Measurements from ENCODE around the gene ZNF23.

DNA sequence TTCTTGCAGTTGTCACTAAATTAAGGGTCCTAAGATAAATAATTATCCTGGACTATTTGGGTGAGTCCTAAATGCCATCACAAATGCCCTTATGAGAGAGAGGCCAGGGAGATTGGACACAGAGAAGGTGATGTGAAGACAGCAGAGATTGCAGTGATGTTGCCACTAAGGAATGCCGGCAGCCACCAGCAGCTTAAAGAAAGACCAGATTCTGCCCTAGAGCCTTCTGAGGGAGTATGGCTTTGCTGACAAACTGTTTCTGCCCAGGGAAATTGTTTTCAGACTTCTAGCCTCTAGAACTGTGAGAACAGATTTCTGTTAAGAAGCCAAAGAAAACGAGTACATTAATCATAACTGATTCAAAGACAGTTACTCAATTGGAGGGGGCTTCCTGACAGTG, 10.0 kb upstream of the ZNF23 start:
- TF ChIP-seq, protein P1, sequence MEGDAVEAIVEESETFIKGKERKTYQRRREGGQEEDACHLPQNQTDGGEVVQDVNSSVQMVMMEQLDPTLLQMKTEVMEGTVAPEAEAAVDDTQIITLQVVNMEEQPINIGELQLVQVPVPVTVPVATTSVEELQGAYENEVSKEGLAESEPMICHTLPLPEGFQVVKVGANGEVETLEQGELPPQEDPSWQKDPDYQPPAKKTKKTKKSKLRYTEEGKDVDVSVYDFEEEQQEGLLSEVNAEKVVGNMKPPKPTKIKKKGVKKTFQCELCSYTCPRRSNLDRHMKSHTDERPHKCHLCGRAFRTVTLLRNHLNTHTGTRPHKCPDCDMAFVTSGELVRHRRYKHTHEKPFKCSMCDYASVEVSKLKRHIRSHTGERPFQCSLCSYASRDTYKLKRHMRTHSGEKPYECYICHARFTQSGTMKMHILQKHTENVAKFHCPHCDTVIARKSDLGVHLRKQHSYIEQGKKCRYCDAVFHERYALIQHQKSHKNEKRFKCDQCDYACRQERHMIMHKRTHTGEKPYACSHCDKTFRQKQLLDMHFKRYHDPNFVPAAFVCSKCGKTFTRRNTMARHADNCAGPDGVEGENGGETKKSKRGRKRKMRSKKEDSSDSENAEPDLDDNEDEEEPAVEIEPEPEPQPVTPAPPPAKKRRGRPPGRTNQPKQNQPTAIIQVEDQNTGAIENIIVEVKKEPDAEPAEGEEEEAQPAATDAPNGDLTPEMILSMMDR (IDR thresholded peaks at IDR 0.05): no peak
- no peak for TF ChIP-seq POLR2A (IDR thresholded peaks at IDR 0.05)

All from Peyer's patch (tissue), 4 donors.